K562 (cell line): ENCODE results near the gene DIP2A. TPM values are rescaled to one million over a fixed set of nuclear protein-coding genes. Genes with fewer than 3 reads are reported as not detected.

Experiments used
- ATAC-seq: fragments of 200-7000 bp; cut with Tn5 transposase; 3 replicates; pipeline ENCODE4 v1.9.1; 2020; ENCODE audit warnings: moderate library complexity
- BruUV-seq: library from RNA; stranded (reverse); fragments of 400-500 nt; replicated peaks from 2 replicates; lab custom pipeline; 2021; lab: Mats Ljungman, UMichigan
- CTCF ChIA-PET: fragments of 300-600 bp; formaldehyde crosslinking; extraction: SDS; loops from one replicate; lab custom pipeline; 2021; ENCODE audit warnings: low intra/inter-chr PET ratio; lab: Yijun Ruan, JAX
- POLR2A ChIA-PET: fragments of 300-600, 350-650 bp; sonication (Branson Sonifier 250); formaldehyde crosslinking; extraction: SDS; loops from one replicate; lab custom pipeline; 2021; ENCODE audit warnings: antibody characterized with exemption, inconsistent platforms; lab: Yijun Ruan, JAX
- DNase-seq, 4 experiments: peaks; one replicate each; pipeline versions ENCODE4 v3.0.0 to v3.0.0-alpha.2; 2011 to 2018; ENCODE audit warnings: low spot score in 3 of 4, mixed read lengths in 3 of 4; ENCODE audit errors: extremely low read depth in 1 of 4
- FAIRE-seq: peaks from 2 replicates; lab custom pipeline; 2011; peaks lifted over from hg19 to GRCh38; lab: Jason Lieb, UNC
- H2AFZ ChIP-seq: 2 replicates; pipeline ENCODE4 v1.6.0; 2011; ENCODE audit warnings: low read depth, low read length, control low read depth, inconsistent platforms
- H3K27ac ChIP-seq: fragments of 200-600 bp; 3 replicates; pipeline ENCODE4 v1.8.0; 2011; ENCODE audit warnings: low read depth, mild to moderate bottlenecking, control low read depth, inconsistent platforms, low read length, moderate library complexity, mixed read lengths; ENCODE audit errors: extremely low read depth
- H3K27me3 ChIP-seq, 2 experiments: fragments of 300-600 bp in 1 of 2; 2 replicates in 1 of 2; 3 replicates in 1 of 2; pipeline versions ENCODE4 v1.6.0 to v1.8.0; 2011; ENCODE audit warnings: inconsistent platforms in 2 of 2, low read length in 2 of 2, mild to moderate bottlenecking in 1 of 2, mixed read lengths in 1 of 2, moderate library complexity in 1 of 2; ENCODE audit not compliant: control insufficient read depth in 2 of 2, insufficient read depth in 2 of 2
- H3K36me3 ChIP-seq: fragments of 300-600 bp; 3 replicates; pipeline ENCODE4 v1.8.0; 2011; ENCODE audit warnings: mild to moderate bottlenecking, low read length, inconsistent platforms; ENCODE audit not compliant: control insufficient read depth, insufficient read depth
- H3K4me1 ChIP-seq, 2 experiments: fragments of 200-600 bp in 1 of 2; replicated peaks in 1 of 2; 2 replicates in 1 of 2; 3 replicates in 1 of 2; pipeline versions ENCODE4 v1.5.1 to v1.8.0; 2011; ENCODE audit warnings: inconsistent platforms in 2 of 2, low read length in 2 of 2, mild to moderate bottlenecking in 1 of 2, mixed read lengths in 1 of 2, moderate library complexity in 1 of 2; ENCODE audit not compliant: control insufficient read depth in 2 of 2, insufficient read depth in 2 of 2
- H3K4me2 ChIP-seq: 2 replicates; pipeline ENCODE4 v1.6.1; 2011; ENCODE audit warnings: low read length, control low read depth, inconsistent platforms, mixed read lengths; ENCODE audit not compliant: insufficient read depth
- H3K4me3 ChIP-seq: fragments of 200-600 bp; sonication (generic), shearing (Covaris generic); 2 replicates; pipeline ENCODE4 v1.5.1; 2016; ENCODE audit warnings: control low read depth, inconsistent platforms
- H3K79me2 ChIP-seq: fragments of 200-600 bp; 3 replicates; pipeline ENCODE4 v1.8.0; 2011; ENCODE audit warnings: low read length, inconsistent platforms; ENCODE audit not compliant: control insufficient read depth, insufficient read depth
- H3K9ac ChIP-seq, 2 experiments: 2 replicates each; pipeline versions ENCODE4 v1.6.0 to v1.6.1; 2011; ENCODE audit warnings: low read depth in 2 of 2, low read length in 2 of 2, control low read depth in 1 of 2, inconsistent platforms in 1 of 2, mild to moderate bottlenecking in 1 of 2, mixed read lengths in 1 of 2; ENCODE audit not compliant: insufficient read depth in 1 of 2
- H3K9me1 ChIP-seq: one replicate; pipeline ENCODE4 v1.6.0; 2011; ENCODE audit warnings: inconsistent platforms, mild to moderate bottlenecking, low read length, moderate library complexity; ENCODE audit not compliant: control insufficient read depth, insufficient read depth
- H3K9me3 ChIP-seq: replicated peaks from 2 replicates; pipeline ENCODE4 v1.5.1; 2011; ENCODE audit warnings: low read depth, low read length, inconsistent platforms; ENCODE audit not compliant: control insufficient read depth, insufficient read depth
- H4K20me1 ChIP-seq: replicated peaks from 2 replicates; pipeline ENCODE4 v1.6.1; 2011; ENCODE audit warnings: low read length, inconsistent platforms, mixed read lengths; ENCODE audit not compliant: control insufficient read depth, insufficient read depth
- EGR1 ChIP-seq: fragments of 450-650 bp; conservative IDR thresholded peaks from 2 replicates; pipeline ENCODE4 v1.6.1; 2017; ENCODE audit warnings: mild to moderate bottlenecking
- GMEB1 ChIP-seq: fragments of 250-450 bp; sonication (Bioruptor Pico); IDR thresholded peaks from 2 replicates; pipeline ENCODE4 v1.4.0; 2020; ENCODE audit warnings: mild to moderate bottlenecking
- KDM5B ChIP-seq: fragments of 200-600 bp; sonication (generic); IDR thresholded peaks from 2 replicates; pipeline ENCODE4 v1.6.1; 2012; ENCODE audit warnings: low read depth, mild to moderate bottlenecking, moderate library complexity, low read length, control low read depth, inconsistent platforms; ENCODE audit not compliant: insufficient replicate concordance
- PHTF2 ChIP-seq: fragments of 250-450 bp; sonication (Bioruptor Pico); IDR thresholded peaks from 2 replicates; pipeline ENCODE4 v1.5.0; 2021; ENCODE audit warnings: mild to moderate bottlenecking
- SIX5 ChIP-seq, 2 experiments: IDR thresholded peaks; 2 replicates each; pipeline ENCODE4 v1.6.1; 2011; ENCODE audit warnings: low read length in 2 of 2, borderline replicate concordance in 1 of 2, low read depth in 1 of 2, mild to moderate bottlenecking in 1 of 2, moderate library complexity in 1 of 2; ENCODE audit not compliant: insufficient read depth in 1 of 2
- YY1 ChIP-seq, 3 experiments: IDR thresholded peaks; 2 replicates each; pipeline ENCODE4 v1.6.1; 2011; ENCODE audit warnings: low read length in 2 of 3, mild to moderate bottlenecking in 2 of 3, moderate library complexity in 2 of 3, borderline replicate concordance in 1 of 3, control low read depth in 1 of 3, low read depth in 1 of 3; ENCODE audit not compliant: insufficient read depth in 3 of 3, insufficient replicate concordance in 2 of 3, control insufficient read depth in 1 of 3, insufficient read length in 1 of 3; ENCODE audit errors: extremely low read depth in 1 of 3
- ZKSCAN1 ChIP-seq: fragments of 150-350 bp; IDR thresholded peaks from 2 replicates; pipeline ENCODE4 v1.6.1; 2016; ENCODE audit warnings: low read depth, low read length
- WGBS: fragments of 100-300 bp; shearing (Covaris generic); methylation state at CpG from one replicate; pipeline ENCODE4 v1.1.6; 2016; ENCODE audit warnings: low coverage, mixed read lengths; ENCODE audit not compliant: insufficient coverage; ENCODE audit errors: missing lambda C conversion rate; 5-methylcytosine and 5-hydroxymethylcytosine counted together
- in situ Hi-C: fragments of 300-500 bp; cut with MboI; formaldehyde crosslinking; loops from 4 replicates; pipeline ENCODE4 v1.15.0; 2018; ENCODE audit warnings: inconsistent platforms, mixed read lengths
- intact Hi-C: fragments of 100-400 bp; cut with micrococcal nuclease; formaldehyde crosslinking; loops from 2 replicates; pipeline ENCODE4 v1.14.2; 2022
- polyA plus RNA-seq, 8 experiments: library from polyadenylated mRNA; depleted of rRNA in 4 of 8; stranded (reverse) in 5 of 8; unstranded in 3 of 8; fragments of >200 nt; fragmentation: Nextera tagmentation in 2 of 8; fragmentation: Illumina TruSeq in 1 of 8; extraction: Ambion mirVana in 2 of 8; extraction: Trizol in 1 of 8; gene quantifications; 2 replicates each; pipeline versions ENCODE4 v1.2.1 to v1.2.3, GENCODE V29; 2011 to 2014; ENCODE audit warnings: inconsistent platforms in 1 of 8, missing spikeins in 1 of 8
- total RNA-seq, 7 experiments: library from RNA; depleted of rRNA in 6 of 7; stranded (reverse); fragments of >200 nt in 6 of 7; fragmentation: Illumina TruSeq in 2 of 7; extraction: Trizol in 2 of 7; gene quantifications; 2 replicates each; pipeline versions ENCODE4 v1.2.1 to v1.2.3, GENCODE V29; 2011 to 2021; ENCODE audit warnings: low replicate concordance in 1 of 7
- TF ChIP-seq, protein P1 (sequence below): sonication (generic); formaldehyde crosslinking; IDR thresholded peaks from 2 replicates; pipeline ENCODE4 v1.8.0; 2022; ENCODE audit warnings: mild to moderate bottlenecking, missing genetic modification reagents

The DIP2A gene
- total and polyA plus RNA-seq, 9 of the 15 experiments (the other 6 are each of a cell fraction or from before 2014, with no cell fraction given): 4.3 to 34.5 (median 20.3) TPM

GRCh38 chr21:46410516-46410915 lies 48.2 kb upstream of the DIP2A start:
- no peak overlapping the region for H3K4me3 ChIP-seq
- ChIA-PET POLR2A (interaction anchor here (1.6 kb wide), 1 partner anchor 85 kb away, joined by 4 read pairs; a partner anchor contains a TSS), CTCF (no interaction called here)
- H3K27me3 ChIP-seq: no peaks in the 10 kb centered on the region
- H3K9me3 ChIP-seq: no peaks in the 10 kb centered on the region
- H3K4me2 ChIP-seq: no peak overlapping the region
- BruUV-seq: no TSS peak
- WGBS: 92% methylated on average over 9 of the region's 9 CpGs
- H3K36me3 ChIP-seq: peaks cover 45% of the 10 kb centered on the region
- DNase-seq (no peak), ATAC-seq (no peak), FAIRE-seq (no peak)
- peaks cover 0 to 12% of the 10 kb centered on the region in 2 experiments; a peak in 1 of 5 replicates for H3K4me1 ChIP-seq
- intact Hi-C loops: no loop called here
- in situ Hi-C loops: no loop called here
- H3K27ac ChIP-seq: no peak overlapping the region
- H3K79me2 ChIP-seq: no peaks in the 10 kb centered on the region
- H3K9me1 ChIP-seq: no peaks in the 10 kb centered on the region
- H2AFZ ChIP-seq: no peak overlapping the region
- no peak overlapping the region for H3K9ac ChIP-seq
- no peaks in the 10 kb centered on the region for H4K20me1 ChIP-seq
- TF ChIP-seq SIX5 (IDR thresholded peaks at IDR 0.05; ENCODE audit: borderline replicate concordance in 1 of 2, insufficient read depth in 1 of 2, low read depth in 1 of 2, low read length in 2 of 2) (no peak), GMEB1 (CRISPR knock-in tag) (no peak), YY1 (IDR thresholded peaks at IDR 0.05; ENCODE audit: borderline replicate concordance in 1 of 3, control insufficient read depth in 1 of 3, extremely low read depth in 1 of 3, insufficient read depth in 3 of 3, insufficient read length in 1 of 3, insufficient replicate concordance in 2 of 3, low read depth in 1 of 3, low read length in 2 of 3) (no peak), ZKSCAN1 (no peak), EGR1 (no peak), PHTF2 (CRISPR knock-in tag) (no peak), KDM5B (no peak)
- TF ChIP-seq, protein P1, sequence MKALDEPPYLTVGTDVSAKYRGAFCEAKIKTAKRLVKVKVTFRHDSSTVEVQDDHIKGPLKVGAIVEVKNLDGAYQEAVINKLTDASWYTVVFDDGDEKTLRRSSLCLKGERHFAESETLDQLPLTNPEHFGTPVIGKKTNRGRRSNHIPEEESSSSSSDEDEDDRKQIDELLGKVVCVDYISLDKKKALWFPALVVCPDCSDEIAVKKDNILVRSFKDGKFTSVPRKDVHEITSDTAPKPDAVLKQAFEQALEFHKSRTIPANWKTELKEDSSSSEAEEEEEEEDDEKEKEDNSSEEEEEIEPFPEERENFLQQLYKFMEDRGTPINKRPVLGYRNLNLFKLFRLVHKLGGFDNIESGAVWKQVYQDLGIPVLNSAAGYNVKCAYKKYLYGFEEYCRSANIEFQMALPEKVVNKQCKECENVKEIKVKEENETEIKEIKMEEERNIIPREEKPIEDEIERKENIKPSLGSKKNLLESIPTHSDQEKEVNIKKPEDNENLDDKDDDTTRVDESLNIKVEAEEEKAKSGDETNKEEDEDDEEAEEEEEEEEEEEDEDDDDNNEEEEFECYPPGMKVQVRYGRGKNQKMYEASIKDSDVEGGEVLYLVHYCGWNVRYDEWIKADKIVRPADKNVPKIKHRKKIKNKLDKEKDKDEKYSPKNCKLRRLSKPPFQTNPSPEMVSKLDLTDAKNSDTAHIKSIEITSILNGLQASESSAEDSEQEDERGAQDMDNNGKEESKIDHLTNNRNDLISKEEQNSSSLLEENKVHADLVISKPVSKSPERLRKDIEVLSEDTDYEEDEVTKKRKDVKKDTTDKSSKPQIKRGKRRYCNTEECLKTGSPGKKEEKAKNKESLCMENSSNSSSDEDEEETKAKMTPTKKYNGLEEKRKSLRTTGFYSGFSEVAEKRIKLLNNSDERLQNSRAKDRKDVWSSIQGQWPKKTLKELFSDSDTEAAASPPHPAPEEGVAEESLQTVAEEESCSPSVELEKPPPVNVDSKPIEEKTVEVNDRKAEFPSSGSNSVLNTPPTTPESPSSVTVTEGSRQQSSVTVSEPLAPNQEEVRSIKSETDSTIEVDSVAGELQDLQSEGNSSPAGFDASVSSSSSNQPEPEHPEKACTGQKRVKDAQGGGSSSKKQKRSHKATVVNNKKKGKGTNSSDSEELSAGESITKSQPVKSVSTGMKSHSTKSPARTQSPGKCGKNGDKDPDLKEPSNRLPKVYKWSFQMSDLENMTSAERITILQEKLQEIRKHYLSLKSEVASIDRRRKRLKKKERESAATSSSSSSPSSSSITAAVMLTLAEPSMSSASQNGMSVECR (CRISPR knock-in tag): no peak
